ENCODE results near the gene EMC9. TPM values are rescaled to one million over a fixed set of nuclear protein-coding genes. Genes with fewer than 3 reads are reported as not detected.

The EMC9 gene, protein sequence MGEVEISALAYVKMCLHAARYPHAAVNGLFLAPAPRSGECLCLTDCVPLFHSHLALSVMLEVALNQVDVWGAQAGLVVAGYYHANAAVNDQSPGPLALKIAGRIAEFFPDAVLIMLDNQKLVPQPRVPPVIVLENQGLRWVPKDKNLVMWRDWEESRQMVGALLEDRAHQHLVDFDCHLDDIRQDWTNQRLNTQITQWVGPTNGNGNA
- total RNA-seq (2022), result 49.2 and 49.9 TPM in 2 replicates
- percentile 74 among the genes with signal in this experiment for Bru-seq, nascent RNA
- percentile 71 among the genes with signal in this experiment for BruChase-seq, experiment 1, labeled RNA remaining after a 6-hour chase
- BruChase-seq, experiment 2, labeled RNA remaining after a 2-hour chase, result percentile 60 among the genes with signal in this experiment
- long read RNA-seq, transcript EMC9-201 (6 exons, 835 nt), result minor isoform, 21 of 73 reads
- long read RNA-seq, transcript EMC9-202 (5 exons, 953 nt), result major isoform, 26 of 73 reads
- long read RNA-seq, partial matches to known transcripts, result 3 of 73 reads
- long read RNA-seq, other reads (novel, unspliced or antisense), result 19 of 73 reads

DNA sequence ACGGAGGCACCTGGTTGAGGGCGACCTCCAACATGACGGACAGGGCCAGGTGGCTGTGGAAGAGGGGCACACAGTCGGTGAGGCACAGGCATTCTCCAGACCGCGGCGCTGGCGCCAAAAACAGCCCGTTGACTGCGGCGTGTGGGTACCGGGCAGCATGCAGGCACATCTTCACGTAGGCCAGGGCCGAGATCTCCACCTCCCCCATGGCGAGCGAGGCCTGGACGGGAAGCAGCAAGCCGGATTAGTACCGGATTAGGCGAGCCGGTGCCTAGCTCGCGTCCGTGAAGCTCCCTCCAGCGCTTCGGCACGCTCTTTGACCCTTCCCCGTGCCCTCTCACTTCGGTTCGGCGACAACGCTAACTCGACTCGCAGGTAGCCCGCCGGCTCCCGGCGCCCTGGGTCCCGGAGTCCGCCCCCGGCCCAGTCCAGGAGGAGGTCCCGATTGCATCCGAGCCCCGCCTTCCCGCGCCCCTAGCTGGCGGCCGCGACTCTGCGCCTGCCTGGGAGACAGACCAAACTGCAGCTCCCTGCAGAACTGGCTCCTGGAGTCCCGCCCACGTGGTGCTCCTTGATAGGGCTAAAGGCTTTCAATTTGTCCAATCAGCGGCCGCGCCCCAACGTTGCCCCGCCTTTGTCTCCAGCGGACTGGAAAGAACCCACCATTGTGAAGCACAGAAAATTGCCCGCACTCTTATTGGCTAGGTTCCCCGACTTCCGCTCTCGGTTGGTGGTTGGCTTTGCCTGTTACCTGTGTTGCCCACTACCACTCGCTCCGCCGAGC lies at the start of gene EMC9:
TSS of gene EMC9 (minus strand) at position 495 of the 784 bp plus-strand sequence. CDS start at position 208, 287 bp downstream.
- Mint-ChIP-seq H3K4me1 (ENCODE audit: insufficient read depth, unreplicated experiment) (peaks cover 21% of the 10 kb centered on the region), H3K4me3 (ENCODE audit: unreplicated experiment) (peak within 1 kb of the TSS; percentile 93), H3K36me3 (ENCODE audit: insufficient read depth, unreplicated experiment) (peaks cover 38% of the 10 kb centered on the region), H3K27me3 (ENCODE audit: insufficient read depth, unreplicated experiment) (no peaks in the 10 kb centered on the region), H3K27ac (ENCODE audit: low read depth, unreplicated experiment) (peak within 1 kb of the TSS; percentile 64), H3K9me3 (ENCODE audit: unreplicated experiment) (no peaks in the 10 kb centered on the region)
- BruUV-seq (replicated peaks), result TSS peak; percentile 23
- POLR2A ChIA-PET, result interaction anchor here (0.6 to 12.5 kb wide), 27 partner anchors 9 to 1046 kb away, joined by 3 to 252 read pairs (median 5); partner anchors contain the start of genes ACIN1, C14orf119, DCAF11 and DHRS1
- TF ChIP-seq, protein P1, sequence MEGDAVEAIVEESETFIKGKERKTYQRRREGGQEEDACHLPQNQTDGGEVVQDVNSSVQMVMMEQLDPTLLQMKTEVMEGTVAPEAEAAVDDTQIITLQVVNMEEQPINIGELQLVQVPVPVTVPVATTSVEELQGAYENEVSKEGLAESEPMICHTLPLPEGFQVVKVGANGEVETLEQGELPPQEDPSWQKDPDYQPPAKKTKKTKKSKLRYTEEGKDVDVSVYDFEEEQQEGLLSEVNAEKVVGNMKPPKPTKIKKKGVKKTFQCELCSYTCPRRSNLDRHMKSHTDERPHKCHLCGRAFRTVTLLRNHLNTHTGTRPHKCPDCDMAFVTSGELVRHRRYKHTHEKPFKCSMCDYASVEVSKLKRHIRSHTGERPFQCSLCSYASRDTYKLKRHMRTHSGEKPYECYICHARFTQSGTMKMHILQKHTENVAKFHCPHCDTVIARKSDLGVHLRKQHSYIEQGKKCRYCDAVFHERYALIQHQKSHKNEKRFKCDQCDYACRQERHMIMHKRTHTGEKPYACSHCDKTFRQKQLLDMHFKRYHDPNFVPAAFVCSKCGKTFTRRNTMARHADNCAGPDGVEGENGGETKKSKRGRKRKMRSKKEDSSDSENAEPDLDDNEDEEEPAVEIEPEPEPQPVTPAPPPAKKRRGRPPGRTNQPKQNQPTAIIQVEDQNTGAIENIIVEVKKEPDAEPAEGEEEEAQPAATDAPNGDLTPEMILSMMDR (IDR thresholded peaks at IDR 0.05; ENCODE audit: unreplicated experiment), result peak; percentile 14
- CTCF ChIA-PET, result interaction anchor here (0.6 to 1.1 kb wide), 7 partner anchors 23 to 167 kb away, joined by 3 to 6 read pairs (median 3); partner anchors contain the start of genes DCAF11 and PCK2
- peak; percentile 100 for DNase-seq (ENCODE audit: unreplicated experiment)
- intact Hi-C loops (cut with micrococcal nuclease), result no loop called here

DNA sequence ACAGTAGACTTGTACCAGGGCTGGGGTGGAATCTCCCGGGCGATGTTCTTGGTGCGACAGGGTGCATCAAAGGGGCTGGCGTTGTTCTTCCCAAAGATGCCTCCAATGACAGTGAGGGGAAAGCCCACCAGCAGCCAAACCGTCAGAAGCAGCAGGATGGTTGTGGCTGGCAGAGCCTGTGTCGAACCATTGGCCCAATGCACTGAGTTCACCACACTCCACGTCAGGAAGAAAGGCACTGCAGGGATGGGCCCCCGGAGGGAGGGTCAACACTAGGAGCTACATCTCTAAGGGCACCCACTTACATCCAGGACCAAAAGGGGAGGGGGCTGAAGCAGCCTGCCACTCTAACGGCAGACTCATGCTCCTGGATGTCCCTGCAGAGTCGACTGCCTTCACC lies 49.0 kb upstream of the EMC9 start:
- DNase-seq (ENCODE audit: unreplicated experiment), result no peak
- no TSS peak for BruUV-seq (replicated peaks)
- Mint-ChIP-seq H3K9me3 (ENCODE audit: unreplicated experiment) (no peaks in the 10 kb centered on the region), H3K27me3 (ENCODE audit: insufficient read depth, unreplicated experiment) (no peaks in the 10 kb centered on the region), H3K4me1 (ENCODE audit: insufficient read depth, unreplicated experiment) (peaks cover 18% of the 10 kb centered on the region), H3K27ac (ENCODE audit: low read depth, unreplicated experiment) (no peak overlapping the region), H3K4me3 (ENCODE audit: unreplicated experiment) (no peak overlapping the region), H3K36me3 (ENCODE audit: insufficient read depth, unreplicated experiment) (peaks cover 57% of the 10 kb centered on the region)
- TF ChIP-seq, protein P1 (IDR thresholded peaks at IDR 0.05; ENCODE audit: unreplicated experiment), result no peak
- ChIA-PET CTCF (no interaction called here), POLR2A (interaction anchor here (0.8 to 3.7 kb wide), 2 partner anchors 22 to 80 kb away, joined by 3 to 27 read pairs; partner anchors contain the start of gene CHMP4A)
- intact Hi-C loops (cut with micrococcal nuclease), result no loop called here

DNA sequence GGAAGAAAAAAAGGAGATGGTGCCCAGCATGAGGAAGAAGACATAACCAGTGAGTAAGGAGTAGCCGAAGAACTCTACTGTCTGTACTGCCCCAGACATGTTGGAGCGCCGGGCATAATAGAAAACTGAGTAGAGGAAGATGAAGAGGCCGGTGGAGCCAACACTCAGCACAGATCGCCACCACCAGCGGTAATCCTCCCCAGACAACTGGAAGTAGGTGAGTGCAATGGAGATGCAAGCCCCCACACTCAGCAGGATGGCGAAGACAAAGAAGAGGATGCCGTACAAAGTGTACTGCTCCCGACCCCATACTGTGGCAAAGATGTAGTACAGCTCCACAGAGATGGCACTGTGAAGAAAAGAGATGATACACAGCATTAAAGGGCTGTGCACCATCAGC lies 48.1 kb upstream of the EMC9 start:
- TF ChIP-seq, protein P1 (IDR thresholded peaks at IDR 0.05; ENCODE audit: unreplicated experiment), result no peak
- no peaks in the 10 kb centered on the region for H3K27me3 Mint-ChIP-seq (ENCODE audit: insufficient read depth, unreplicated experiment)
- no peaks in the 10 kb centered on the region for H3K9me3 Mint-ChIP-seq (ENCODE audit: unreplicated experiment)
- intact Hi-C loops (cut with micrococcal nuclease), result loop anchor here (2.0 kb wide), 1 partner anchor 23 kb away; the partner anchor contains the start of gene CHMP4A
- no peak overlapping the region for H3K27ac Mint-ChIP-seq (ENCODE audit: low read depth, unreplicated experiment)
- DNase-seq (ENCODE audit: unreplicated experiment), result no peak
- ChIA-PET CTCF (interaction anchor here (0.7 to 7.0 kb wide), 4 partner anchors 10 to 120 kb away, joined by 3 to 51 read pairs (median 4); partner anchors contain the start of gene IRF9), POLR2A (interaction anchor here (0.5 to 4.0 kb wide), 23 partner anchors 10 to 855 kb away, joined by 3 to 27 read pairs (median 4); partner anchors contain the start of genes CHMP4A, DCAF11, EMC9 and GMPR2)
- H3K4me1 Mint-ChIP-seq (ENCODE audit: insufficient read depth, unreplicated experiment), result peaks cover 18% of the 10 kb centered on the region
- no peak overlapping the region for H3K4me3 Mint-ChIP-seq (ENCODE audit: unreplicated experiment)
- BruUV-seq (replicated peaks), result no TSS peak
- H3K36me3 Mint-ChIP-seq (ENCODE audit: insufficient read depth, unreplicated experiment), result peaks cover 63% of the 10 kb centered on the region

All from MCF 10A (cell line).